Temporal lobe (tissue), 2 donors: ENCODE data around the gene MEGF6. TPM values are rescaled to one million over a fixed set of nuclear protein-coding genes. Genes with fewer than 3 reads are reported as not detected.

Source experiments
- small RNA-seq: library from RNA; depleted of rRNA; stranded (forward); fragments of <200 nt; gene quantifications from one replicate; pipeline ENCODE3, GENCODE V24; 2014; ENCODE audit warnings: low replicate concordance
- total RNA-seq: library from RNA; depleted of rRNA; stranded (reverse); fragments of >200 nt; gene quantifications from one replicate; pipeline ENCODE4 v1.2.3, GENCODE V29; 2014

The MEGF6 gene
- total RNA-seq, 1 donor from 2014 or later, result 4.4 TPM

Small RNA genes lying within 50 kb of the gene (small RNA-seq; reads per million reads assigned to genes)
- 0.19 reads per million for gene MIR551A

Other genes with a start within 250 kb of the MEGF6 start
- 0.25 TPM for gene ARHGEF16, start 156.8 kb downstream of the MEGF6 start, total RNA-seq
- gene TPRG1L, start 13.5 kb upstream of the MEGF6 start, total RNA-seq, result 17.7 TPM
- gene WRAP73, start 38.6 kb upstream of the MEGF6 start, total RNA-seq, result 14.0 TPM
- 0.25 TPM for gene TP73, start 41.0 kb upstream of the MEGF6 start, total RNA-seq
- not detected for gene CCDC27, start 140.9 kb upstream of the MEGF6 start, total RNA-seq
- gene SMIM1, start 161.2 kb upstream of the MEGF6 start, total RNA-seq, result not detected
- gene LRRC47, start 185.0 kb upstream of the MEGF6 start, total RNA-seq, result 27.8 TPM
- 31.0 TPM for gene CEP104, start 245.7 kb upstream of the MEGF6 start, total RNA-seq
- 10.3 TPM for gene DFFB, start 246.0 kb upstream of the MEGF6 start, total RNA-seq